Osteoblast (primary cell): Measurements from ENCODE around the gene PRSS27. TPM values are rescaled to one million over a fixed set of nuclear protein-coding genes. Genes with fewer than 3 reads are reported as not detected.
A peak's percentile ranks its signal among the peaks of the same experiment; 100 is the strongest.
"Not testable (repeated sequence)": the region's sequence is repeated elsewhere in the genome, so short reads cannot be mapped to it uniquely, and the experiment has no call there.

ENCODE experiments used
- DNase-seq: peaks from one replicate; pipeline ENCODE4 v3.0.0; 2011; ENCODE audit warnings: low spot score, mixed read lengths; ENCODE audit not compliant: insufficient read length; ENCODE audit errors: missing footprints
- H2AFZ ChIP-seq: 2 replicates; pipeline ENCODE4 v1.6.0; 2011; ENCODE audit warnings: mild to moderate bottlenecking, low read length
- H3K27ac ChIP-seq: 2 replicates; pipeline ENCODE4 v1.5.1; 2011; ENCODE audit warnings: mild to moderate bottlenecking, low read depth, low read length, moderate library complexity
- H3K27me3 ChIP-seq: 2 replicates; pipeline ENCODE4 v1.6.0; 2012; ENCODE audit warnings: mild to moderate bottlenecking, control low read depth, inconsistent platforms, low read length, moderate library complexity; ENCODE audit not compliant: insufficient read depth
- H3K36me3 ChIP-seq: 2 replicates; pipeline ENCODE4 v1.5.1; 2011; ENCODE audit warnings: mild to moderate bottlenecking, low read length, control low read depth, moderate library complexity; ENCODE audit not compliant: insufficient read depth
- H3K4me1 ChIP-seq: 2 replicates; pipeline ENCODE4 v1.5.1; 2011; ENCODE audit warnings: mild to moderate bottlenecking, low read length, control low read depth, moderate library complexity; ENCODE audit not compliant: insufficient read depth
- H3K4me2 ChIP-seq: 2 replicates; pipeline ENCODE4 v1.6.0; 2011; ENCODE audit warnings: mild to moderate bottlenecking, low read length; ENCODE audit not compliant: insufficient read depth
- H3K4me3 ChIP-seq: fragments of 200-600 bp; sonication (generic); 3 replicates; pipeline ENCODE4 v1.5.1; 2012; ENCODE audit warnings: mild to moderate bottlenecking, low read length, inconsistent platforms; ENCODE audit not compliant: insufficient read depth
- H3K79me2 ChIP-seq: 2 replicates; pipeline ENCODE4 v1.6.0; 2012; ENCODE audit warnings: mild to moderate bottlenecking, low read length, control low read depth, inconsistent platforms; ENCODE audit not compliant: insufficient read depth
- H3K9me3 ChIP-seq: 2 replicates; pipeline ENCODE4 v1.5.1; 2011; ENCODE audit warnings: low read depth, low read length, control low read depth
- H4K20me1 ChIP-seq: 2 replicates; pipeline ENCODE4 v1.6.0; 2012; ENCODE audit warnings: mild to moderate bottlenecking, low read length, control low read depth; ENCODE audit not compliant: insufficient read depth
- total RNA-seq: library from RNA; depleted of rRNA; stranded (reverse); fragments of >200 nt; gene quantifications from 2 replicates; pipeline ENCODE4 v1.2.3, GENCODE V29; 2012
- TF ChIP-seq, protein P1 (sequence below): IDR thresholded peaks from 2 replicates; pipeline ENCODE4 v1.5.1; 2011; ENCODE audit warnings: mild to moderate bottlenecking, low read depth, low read length, moderate library complexity; ENCODE audit errors: extremely low read depth

Gene PRSS27
- total RNA-seq, 1 donor, result 2.5 TPM

DNA sequence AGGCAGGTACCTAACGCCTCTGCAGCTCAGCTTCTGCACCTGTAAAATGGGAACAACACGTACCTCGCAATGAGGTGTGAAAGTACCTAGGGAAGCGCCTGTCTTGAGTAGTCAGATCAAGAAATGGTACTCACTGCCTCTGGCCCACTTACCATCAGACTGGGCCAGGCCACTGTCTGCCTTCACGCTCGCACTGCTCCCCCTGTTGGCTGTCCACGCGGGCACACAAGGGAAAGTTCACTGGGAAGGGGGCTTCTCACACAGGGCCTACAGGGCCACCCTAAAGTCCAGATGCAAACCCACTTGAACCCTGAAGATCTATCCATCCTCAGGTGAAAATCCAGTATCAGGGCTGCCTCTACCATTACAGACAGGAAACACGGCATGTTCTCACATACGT lies 48.8 kb downstream of the PRSS27 start:
- DNase-seq, H2AFZ ChIP-seq, H3K9me3 ChIP-seq, H3K27me3 ChIP-seq, H3K4me3 ChIP-seq, H3K4me2 ChIP-seq, H3K36me3 ChIP-seq, H3K4me1 ChIP-seq, H4K20me1 ChIP-seq, H3K27ac ChIP-seq: not testable (repeated sequence)
- TF ChIP-seq, protein P1, sequence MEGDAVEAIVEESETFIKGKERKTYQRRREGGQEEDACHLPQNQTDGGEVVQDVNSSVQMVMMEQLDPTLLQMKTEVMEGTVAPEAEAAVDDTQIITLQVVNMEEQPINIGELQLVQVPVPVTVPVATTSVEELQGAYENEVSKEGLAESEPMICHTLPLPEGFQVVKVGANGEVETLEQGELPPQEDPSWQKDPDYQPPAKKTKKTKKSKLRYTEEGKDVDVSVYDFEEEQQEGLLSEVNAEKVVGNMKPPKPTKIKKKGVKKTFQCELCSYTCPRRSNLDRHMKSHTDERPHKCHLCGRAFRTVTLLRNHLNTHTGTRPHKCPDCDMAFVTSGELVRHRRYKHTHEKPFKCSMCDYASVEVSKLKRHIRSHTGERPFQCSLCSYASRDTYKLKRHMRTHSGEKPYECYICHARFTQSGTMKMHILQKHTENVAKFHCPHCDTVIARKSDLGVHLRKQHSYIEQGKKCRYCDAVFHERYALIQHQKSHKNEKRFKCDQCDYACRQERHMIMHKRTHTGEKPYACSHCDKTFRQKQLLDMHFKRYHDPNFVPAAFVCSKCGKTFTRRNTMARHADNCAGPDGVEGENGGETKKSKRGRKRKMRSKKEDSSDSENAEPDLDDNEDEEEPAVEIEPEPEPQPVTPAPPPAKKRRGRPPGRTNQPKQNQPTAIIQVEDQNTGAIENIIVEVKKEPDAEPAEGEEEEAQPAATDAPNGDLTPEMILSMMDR, result peak; percentile 33
- peaks cover 16% of the 10 kb centered on the region for H3K79me2 ChIP-seq

DNA sequence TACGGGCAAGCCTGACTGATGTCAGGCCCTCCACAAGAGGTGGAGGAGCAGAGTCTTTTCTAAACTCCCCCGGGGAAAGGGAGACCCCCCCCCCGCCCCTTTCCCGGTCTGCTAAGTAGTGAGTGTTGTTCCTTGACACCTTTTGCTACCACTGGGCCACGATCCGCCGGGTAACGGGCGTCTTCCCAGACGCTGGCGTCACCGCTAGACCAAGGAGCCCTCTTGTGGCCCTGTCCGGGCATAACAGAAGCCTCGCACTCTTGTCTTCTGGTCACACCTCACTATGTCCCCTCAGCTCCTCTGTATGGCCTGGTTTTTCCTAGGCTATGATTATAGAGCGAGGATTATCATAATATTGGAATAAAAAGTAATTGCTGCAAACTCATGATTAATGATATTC lies 50.0 kb downstream of the PRSS27 start:
- H2AFZ ChIP-seq, H4K20me1 ChIP-seq, H3K4me1 ChIP-seq, H3K4me2 ChIP-seq, H3K36me3 ChIP-seq, DNase-seq, H3K27me3 ChIP-seq, H3K9me3 ChIP-seq, H3K27ac ChIP-seq, H3K4me3 ChIP-seq: not testable (repeated sequence)
- TF ChIP-seq, protein P1, result peak; percentile 52
- peaks cover 16% of the 10 kb centered on the region for H3K79me2 ChIP-seq

DNA sequence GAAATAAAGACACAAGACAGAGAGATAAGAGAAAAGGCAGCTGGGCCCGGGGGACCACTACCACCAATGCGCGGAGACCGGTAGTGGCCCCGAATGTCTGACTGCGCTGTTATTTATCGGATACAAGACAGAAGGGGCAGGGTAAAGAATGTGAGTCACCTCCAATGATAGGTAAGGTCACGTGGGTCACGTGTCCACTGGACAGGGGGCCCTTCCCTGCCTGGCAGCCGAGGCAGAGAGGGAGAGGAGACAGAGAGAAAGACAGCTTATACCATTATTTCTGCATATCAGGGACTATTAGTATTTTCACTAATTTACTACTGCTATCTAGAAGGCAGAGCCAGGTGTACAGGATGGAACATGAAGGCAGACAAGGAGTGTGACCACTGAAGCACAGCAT lies 50.4 kb downstream of the PRSS27 start:
- not testable (repeated sequence) for H4K20me1 ChIP-seq, H3K36me3 ChIP-seq, H3K4me2 ChIP-seq, DNase-seq, H3K27me3 ChIP-seq, H3K27ac ChIP-seq, H3K4me1 ChIP-seq, H3K4me3 ChIP-seq, H3K9me3 ChIP-seq, H2AFZ ChIP-seq
- H3K79me2 ChIP-seq, result peaks cover 16% of the 10 kb centered on the region

DNA sequence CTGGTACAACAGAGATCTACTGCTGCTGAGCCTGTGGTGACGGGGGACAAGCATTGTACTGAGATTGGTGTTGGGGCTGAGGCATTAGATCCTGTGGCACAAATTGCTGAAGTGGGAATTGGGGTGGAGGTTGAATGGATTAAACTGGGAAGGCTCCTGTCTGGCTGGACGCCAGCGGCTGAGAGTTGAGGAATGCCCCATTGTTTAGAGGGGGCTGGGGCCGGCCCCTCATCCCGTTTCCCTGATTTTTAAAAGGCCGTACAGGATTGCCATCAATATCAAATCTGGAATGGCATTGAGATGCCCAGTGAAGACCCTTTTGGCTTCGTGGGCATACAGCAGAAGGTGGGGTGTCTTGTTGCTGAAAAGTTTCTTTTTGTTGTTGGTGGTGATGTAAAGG lies 53.4 kb downstream of the PRSS27 start:
- H3K4me2 ChIP-seq, H3K4me1 ChIP-seq, H3K79me2 ChIP-seq, H3K36me3 ChIP-seq, DNase-seq, H3K4me3 ChIP-seq, H4K20me1 ChIP-seq, H3K27ac ChIP-seq, H3K9me3 ChIP-seq, H2AFZ ChIP-seq, H3K27me3 ChIP-seq: not testable (repeated sequence)

DNA sequence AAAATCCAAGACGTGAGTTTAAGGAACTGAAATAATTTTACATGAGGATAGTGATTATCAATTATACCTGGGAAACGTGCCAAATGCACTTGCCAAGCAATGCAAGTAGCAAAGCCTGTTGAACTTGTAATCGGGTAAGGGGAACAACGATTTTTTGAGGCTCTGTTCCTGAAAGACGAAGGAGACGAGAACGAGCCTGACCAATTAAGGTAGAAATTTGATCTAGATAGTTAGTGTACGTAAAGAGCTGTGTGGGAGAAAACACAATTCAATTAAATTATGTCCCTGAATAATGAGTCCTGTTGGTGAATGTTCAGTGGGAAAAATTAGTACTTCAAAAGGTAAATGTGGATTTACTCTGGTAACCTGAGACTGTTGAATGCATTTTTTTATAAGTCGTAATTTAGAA lies 55.4 kb downstream of the PRSS27 start:
- H3K79me2 ChIP-seq, result no peaks in the 10 kb centered on the region
- peaks cover 7% of the 10 kb centered on the region for H3K4me1 ChIP-seq
- TF ChIP-seq, protein P1, result no peak
- H3K36me3 ChIP-seq, result peaks cover 6% of the 10 kb centered on the region
- DNase-seq, result no peak
- H3K9me3 ChIP-seq, result no peaks in the 10 kb centered on the region
- no peak overlapping the region for H2AFZ ChIP-seq
- H4K20me1 ChIP-seq, result no peaks in the 10 kb centered on the region
- H3K4me3 ChIP-seq, result no peak overlapping the region
- H3K27ac ChIP-seq, result no peak overlapping the region
- peaks cover 2% of the 10 kb centered on the region for H3K27me3 ChIP-seq
- no peak overlapping the region for H3K4me2 ChIP-seq
